Endothelial cell of umbilical vein (primary cell): Measurements from ENCODE around the gene HAUS3. TPM values are rescaled to one million over a fixed set of nuclear protein-coding genes. Genes with fewer than 3 reads are reported as not detected.

Source experiments
- BruUV-seq: library from RNA; stranded (reverse); fragments of 400-500 nt; replicated peaks from 2 replicates; lab custom pipeline; 2021; lab: Mats Ljungman, UMichigan
- CTCF ChIA-PET: fragments of 300-600, 350-600 bp; sonication (Branson Sonifier 250); formaldehyde crosslinking; loops from one replicate; lab custom pipeline; 2021; ENCODE audit warnings: antibody characterized with exemption, inconsistent platforms; lab: Charles Lee
- POLR2A ChIA-PET: fragments of 300-600, 350-600 bp; sonication (Branson Sonifier 250); formaldehyde crosslinking; loops from one replicate; lab custom pipeline; 2021; ENCODE audit warnings: antibody characterized with exemption, inconsistent platforms; lab: Charles Lee
- DNase-seq: peaks from one replicate; pipeline ENCODE4 v3.0.0-alpha.2; 2011; ENCODE audit warnings: low read depth, low spot score
- FAIRE-seq: peaks from 2 replicates; lab custom pipeline; 2011; peaks lifted over from hg19 to GRCh38; lab: Jason Lieb, UNC
- H2AFZ ChIP-seq: 2 replicates; pipeline ENCODE4 v1.6.0; 2012; ENCODE audit warnings: low read depth, low read length, control low read depth, inconsistent platforms
- H3K27ac ChIP-seq: 2 replicates; pipeline ENCODE4 v1.5.1; 2011; ENCODE audit warnings: low read depth, mild to moderate bottlenecking, control low read depth, low read length, moderate library complexity; ENCODE audit not compliant: insufficient read depth
- H3K27me3 ChIP-seq, 2 experiments: 2 replicates each; pipeline versions ENCODE4 v1.6.0 to v1.6.1; 2011; ENCODE audit warnings: low read length in 2 of 2, mixed read lengths in 1 of 2; ENCODE audit not compliant: control insufficient read depth in 2 of 2, insufficient read depth in 2 of 2
- H3K36me3 ChIP-seq, 2 experiments: 2 replicates in 1 of 2; 3 replicates in 1 of 2; pipeline ENCODE4 v1.5.1; 2011; ENCODE audit warnings: low read length in 2 of 2, mild to moderate bottlenecking in 1 of 2, moderate library complexity in 1 of 2; ENCODE audit not compliant: control insufficient read depth in 2 of 2, insufficient read depth in 2 of 2; ENCODE audit errors: extremely low read depth in 1 of 2
- H3K4me1 ChIP-seq: 3 replicates; pipeline ENCODE4 v1.5.1; 2011; ENCODE audit warnings: mild to moderate bottlenecking, low read length; ENCODE audit not compliant: control insufficient read depth, insufficient read depth; ENCODE audit errors: extremely low read depth
- H3K4me2 ChIP-seq: 2 replicates; pipeline ENCODE4 v1.6.1; 2011; ENCODE audit warnings: low read length, control low read depth, mixed read lengths; ENCODE audit not compliant: insufficient read depth
- H3K4me3 ChIP-seq, 3 experiments: fragments of 200-600 bp in 1 of 3; sonication (generic), shearing (Covaris generic) in 1 of 3; replicated peaks in 1 of 3; 2 replicates each; pipeline ENCODE4 v1.5.1; 2011 to 2016; ENCODE audit warnings: control low read depth in 3 of 3, low read length in 3 of 3, mild to moderate bottlenecking in 2 of 3, inconsistent platforms in 1 of 3, low read depth in 1 of 3, moderate library complexity in 1 of 3; ENCODE audit not compliant: insufficient read depth in 1 of 3
- H3K79me2 ChIP-seq: 2 replicates; pipeline ENCODE4 v1.6.0; 2012; ENCODE audit warnings: low read length, inconsistent platforms; ENCODE audit not compliant: control insufficient read depth, insufficient read depth
- H3K9ac ChIP-seq: replicated peaks from 2 replicates; pipeline ENCODE3; 2011; ENCODE audit warnings: low read length, control low read depth; ENCODE audit not compliant: insufficient read depth; ENCODE audit errors: extremely low read depth
- H3K9me1 ChIP-seq: replicated peaks from 3 replicates; pipeline ENCODE4 v1.6.0; 2011; ENCODE audit warnings: mild to moderate bottlenecking, low read length; ENCODE audit not compliant: control insufficient read depth, insufficient read depth; ENCODE audit errors: extremely low read depth
- H3K9me3 ChIP-seq: replicated peaks from 2 replicates; pipeline ENCODE4 v1.5.1; 2012; ENCODE audit warnings: low read length, inconsistent platforms; ENCODE audit not compliant: control insufficient read depth, insufficient read depth
- H4K20me1 ChIP-seq: replicated peaks from 2 replicates; pipeline ENCODE3; 2011; ENCODE audit warnings: mild to moderate bottlenecking, low read length; ENCODE audit not compliant: control insufficient read depth, insufficient read depth; ENCODE audit errors: extremely low read depth
- EZH2 ChIP-seq: IDR thresholded peaks from 2 replicates; pipeline ENCODE4 v1.6.1; 2012; ENCODE audit warnings: borderline replicate concordance, low read depth, mild to moderate bottlenecking, moderate library complexity, low read length, inconsistent platforms; ENCODE audit not compliant: severe bottlenecking
- FOS ChIP-seq: IDR thresholded peaks from 2 replicates; pipeline ENCODE4 v1.6.1; 2011; ENCODE audit warnings: mild to moderate bottlenecking, low read length, moderate library complexity, borderline replicate concordance; ENCODE audit not compliant: insufficient read depth
- GATA2 ChIP-seq: IDR thresholded peaks from 2 replicates; pipeline ENCODE4 v1.7.0; 2011; ENCODE audit warnings: low read depth, mild to moderate bottlenecking, moderate library complexity, mixed read lengths, low read length; ENCODE audit not compliant: insufficient read length, insufficient read depth
- JUN ChIP-seq: IDR thresholded peaks from 2 replicates; pipeline ENCODE4 v1.6.1; 2011; ENCODE audit warnings: borderline replicate concordance, low read depth; ENCODE audit not compliant: insufficient read length, insufficient read depth
- MYC ChIP-seq: IDR thresholded peaks from one replicate; pipeline ENCODE4 v1.6.1; 2011; ENCODE audit warnings: mild to moderate bottlenecking, low read depth, low read length
- POLR2A ChIP-seq: IDR thresholded peaks from 2 replicates; pipeline ENCODE4 v1.6.1; 2012; ENCODE audit warnings: low read depth, mild to moderate bottlenecking, control low read depth, low read length
- POLR2AphosphoS5 ChIP-seq: IDR thresholded peaks from 2 replicates; pipeline ENCODE4 v1.6.1; 2012; ENCODE audit warnings: low read depth, mild to moderate bottlenecking, control low read depth, low read length, moderate library complexity; ENCODE audit not compliant: insufficient read depth
- dilution Hi-C: fragments of 300-500 bp; cut with MboI; formaldehyde crosslinking; loops from one replicate; pipeline ENCODE4 v1.15.0; 2019; ENCODE audit warnings: low sequenced_read_pairs; ENCODE audit not compliant: extremely low pct_ligation_motif_present
- intact Hi-C: fragments of 100-400 bp; cut with micrococcal nuclease; formaldehyde crosslinking; loops from one replicate; pipeline ENCODE4 v1.10.0; 2022
- polyA plus RNA-seq, 4 experiments: library from polyadenylated mRNA; depleted of rRNA in 3 of 4; stranded (reverse) in 3 of 4; unstranded in 1 of 4; fragments of >200 nt; gene quantifications; 2 replicates each; pipeline versions ENCODE4 v1.2.1 to v1.2.3, GENCODE V29; 2011 to 2012; ENCODE audit warnings: missing spikeins in 1 of 4
- total RNA-seq: library from RNA; stranded (reverse); gene quantifications from 2 replicates; pipeline ENCODE4 v1.2.3, GENCODE V29; 2021
- TF ChIP-seq, protein P1 (sequence below), 2 donors: IDR thresholded peaks; 1 replicate in 1 of 2; 2 replicates in 1 of 2; pipeline ENCODE4 v1.5.1; 2011; ENCODE audit warnings: low read length in 2 of 2, mild to moderate bottlenecking in 2 of 2, moderate library complexity in 2 of 2, control low read depth in 1 of 2, inconsistent platforms in 1 of 2, low read depth in 1 of 2; ENCODE audit not compliant: insufficient read depth in 1 of 2; ENCODE audit errors: extremely low read depth in 1 of 2
- TF ChIP-seq, protein P2 (sequence below): IDR thresholded peaks from 2 replicates; pipeline ENCODE4 v1.6.1; 2011; ENCODE audit not compliant: insufficient read depth, insufficient read length

Gene HAUS3
- total and polyA plus RNA-seq, 2 donors (not counting 3 experiments of a cell fraction or from before 2014, with no cell fraction given) = 4.4 to 15.9 TPM

DNA sequence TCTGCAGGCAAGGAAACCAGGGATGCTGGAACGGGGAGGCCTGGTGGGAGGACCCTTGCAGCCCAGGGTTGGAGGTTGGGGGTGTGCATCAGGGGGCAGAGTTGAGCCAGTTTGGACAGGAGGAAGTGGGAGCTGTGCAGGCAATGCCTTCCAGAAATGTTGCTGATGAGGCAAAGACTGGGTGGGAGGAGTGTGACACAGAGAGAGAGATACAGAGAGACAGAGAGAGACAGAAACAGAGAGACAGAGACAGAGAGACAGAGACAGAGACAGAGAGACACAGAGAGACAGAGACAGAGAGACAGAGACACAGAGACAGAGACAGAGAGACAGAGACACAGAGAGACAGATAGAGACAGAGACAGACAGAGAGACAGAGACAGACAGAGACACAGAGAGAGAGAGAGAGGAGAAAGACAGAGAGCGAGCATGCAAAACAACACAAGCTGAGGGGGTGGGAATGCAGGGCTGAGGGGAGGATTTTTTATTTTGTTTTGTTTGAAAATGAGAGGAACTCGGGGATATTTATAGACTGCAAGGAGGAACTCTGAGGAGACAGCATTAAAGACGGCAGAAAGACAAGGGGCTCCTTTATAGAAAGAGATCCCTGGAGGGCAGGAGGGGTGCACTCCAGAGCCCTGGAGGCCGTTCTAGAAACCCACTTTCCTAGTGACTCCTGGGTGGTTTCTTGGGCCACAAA is 1.9 kb upstream of the HAUS3 start:
- DNase-seq = no peak
- FAIRE-seq = peak; percentile 54
- dilution Hi-C loops (no loop called here), intact Hi-C loops (loop anchor here (5.0 kb wide), 1 partner anchor 223 kb away; the partner anchor contains the start of gene RNF4)
- no peak overlapping the region for H3K4me2 ChIP-seq
- no peak overlapping the region for H3K9ac ChIP-seq
- H3K79me2 ChIP-seq = peaks cover 29% of the 10 kb centered on the region
- POLR2A ChIA-PET = no interaction called here
- H3K27ac ChIP-seq = no peak overlapping the region
- H3K36me3 ChIP-seq = no peaks in the 10 kb centered on the region
- H3K27me3 ChIP-seq = no peaks in the 10 kb centered on the region
- CTCF ChIA-PET = no interaction called here
- H3K4me3 ChIP-seq = no peak overlapping the region
- H3K4me1 ChIP-seq = peaks cover 23% of the 10 kb centered on the region
- TF ChIP-seq, protein P1, sequence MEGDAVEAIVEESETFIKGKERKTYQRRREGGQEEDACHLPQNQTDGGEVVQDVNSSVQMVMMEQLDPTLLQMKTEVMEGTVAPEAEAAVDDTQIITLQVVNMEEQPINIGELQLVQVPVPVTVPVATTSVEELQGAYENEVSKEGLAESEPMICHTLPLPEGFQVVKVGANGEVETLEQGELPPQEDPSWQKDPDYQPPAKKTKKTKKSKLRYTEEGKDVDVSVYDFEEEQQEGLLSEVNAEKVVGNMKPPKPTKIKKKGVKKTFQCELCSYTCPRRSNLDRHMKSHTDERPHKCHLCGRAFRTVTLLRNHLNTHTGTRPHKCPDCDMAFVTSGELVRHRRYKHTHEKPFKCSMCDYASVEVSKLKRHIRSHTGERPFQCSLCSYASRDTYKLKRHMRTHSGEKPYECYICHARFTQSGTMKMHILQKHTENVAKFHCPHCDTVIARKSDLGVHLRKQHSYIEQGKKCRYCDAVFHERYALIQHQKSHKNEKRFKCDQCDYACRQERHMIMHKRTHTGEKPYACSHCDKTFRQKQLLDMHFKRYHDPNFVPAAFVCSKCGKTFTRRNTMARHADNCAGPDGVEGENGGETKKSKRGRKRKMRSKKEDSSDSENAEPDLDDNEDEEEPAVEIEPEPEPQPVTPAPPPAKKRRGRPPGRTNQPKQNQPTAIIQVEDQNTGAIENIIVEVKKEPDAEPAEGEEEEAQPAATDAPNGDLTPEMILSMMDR (IDR thresholded peaks at IDR 0.05; ENCODE audit: extremely low read depth in 1 of 2, insufficient read depth in 1 of 2, low read depth in 1 of 2, low read length in 2 of 2) = no peak
- no peak for TF ChIP-seq FOS
- TF ChIP-seq, protein P2, sequence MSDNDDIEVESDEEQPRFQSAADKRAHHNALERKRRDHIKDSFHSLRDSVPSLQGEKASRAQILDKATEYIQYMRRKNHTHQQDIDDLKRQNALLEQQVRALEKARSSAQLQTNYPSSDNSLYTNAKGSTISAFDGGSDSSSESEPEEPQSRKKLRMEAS = no peak
- TF ChIP-seq MYC = no peak
- no peak for TF ChIP-seq JUN
- TF ChIP-seq POLR2A = no peak
- TF ChIP-seq EZH2 = no peak
- no peak for TF ChIP-seq POLR2AphosphoS5
- TF ChIP-seq GATA2 = no peak
- H3K9me3 ChIP-seq = no peaks in the 10 kb centered on the region
- no peaks in the 10 kb centered on the region for H3K9me1 ChIP-seq
- no TSS peak for BruUV-seq
- no peak overlapping the region for H2AFZ ChIP-seq
- H4K20me1 ChIP-seq = peaks cover 5% of the 10 kb centered on the region
